Cardiac septum (tissue), 1 donor: ENCODE data around the gene TMA7. TPM values are rescaled to one million over a fixed set of nuclear protein-coding genes. Genes with fewer than 3 reads are reported as not detected.

Source experiments
- DNase-seq: peaks from one replicate; pipeline ENCODE4 v3.0.0-alpha.2; 2020; ENCODE audit warnings: low spot score
- intact Hi-C: fragments of 100-400 bp; cut with DNase I; formaldehyde crosslinking; loops from one replicate; pipeline ENCODE4 v1.14.0; 2022
- total RNA-seq: library from RNA; stranded (reverse); fragmentation: NEBNext Ultra II Directional; extraction: Animal tissue kit (Norgen Biotek cat#: 25700); gene quantifications from one replicate; pipeline ENCODE4 v1.2.1, GENCODE V29; 2021
- donor health status: DM: no; HTN: no; CAD: no.

TMA7 gene
- total RNA-seq, 1 donor from 2014 or later = 192 TPM

DNA sequence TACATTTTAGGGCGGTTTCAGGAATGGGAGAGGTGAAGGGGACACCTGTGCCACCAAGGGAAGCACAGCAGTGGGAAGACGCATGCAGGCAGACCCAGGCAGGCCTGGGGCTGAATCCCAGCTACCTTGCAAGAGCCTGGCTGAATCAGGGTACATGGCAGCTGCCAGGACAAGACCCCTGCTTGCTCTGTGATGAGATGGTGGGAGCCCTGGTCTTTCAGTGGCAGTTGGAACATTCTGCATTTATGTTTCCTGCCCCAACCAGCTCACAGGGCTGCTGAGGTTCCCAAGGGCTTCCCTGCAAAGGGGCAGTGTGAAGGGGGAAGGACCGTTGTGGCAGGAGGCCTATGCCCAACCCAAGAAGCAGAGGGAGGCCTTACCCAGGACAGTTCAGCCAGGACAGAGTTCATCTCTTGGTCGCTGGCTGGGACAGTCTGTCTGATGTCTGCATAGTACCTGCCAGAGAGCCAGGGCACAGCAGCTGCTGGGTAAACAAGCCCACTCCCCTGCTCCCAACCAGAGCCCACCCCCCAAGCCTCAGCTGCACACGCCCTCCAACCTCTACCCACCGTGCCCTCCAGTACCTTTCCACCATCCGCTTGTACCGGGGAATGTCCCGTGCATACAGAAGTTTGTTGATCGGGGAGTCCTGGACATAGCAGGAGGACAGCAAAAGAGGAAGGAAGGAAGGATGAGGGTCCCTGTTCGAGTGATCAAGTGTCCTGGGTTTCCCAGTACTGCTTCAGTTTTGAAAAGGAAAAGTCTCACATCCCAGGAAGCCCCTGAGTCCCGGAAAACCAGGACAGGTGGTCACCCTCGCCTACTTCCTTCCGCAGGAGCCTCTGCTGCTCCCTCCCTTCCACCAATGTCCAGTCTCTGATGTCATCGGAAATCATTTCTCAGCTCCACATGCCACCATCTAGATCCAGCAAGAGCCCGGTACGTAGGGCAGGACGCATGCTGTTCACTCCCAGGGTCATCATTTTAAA lies 33.3 kb upstream of the TMA7 start:
- intact Hi-C loops = no loop called here
- peak; percentile 66 for DNase-seq

DNA sequence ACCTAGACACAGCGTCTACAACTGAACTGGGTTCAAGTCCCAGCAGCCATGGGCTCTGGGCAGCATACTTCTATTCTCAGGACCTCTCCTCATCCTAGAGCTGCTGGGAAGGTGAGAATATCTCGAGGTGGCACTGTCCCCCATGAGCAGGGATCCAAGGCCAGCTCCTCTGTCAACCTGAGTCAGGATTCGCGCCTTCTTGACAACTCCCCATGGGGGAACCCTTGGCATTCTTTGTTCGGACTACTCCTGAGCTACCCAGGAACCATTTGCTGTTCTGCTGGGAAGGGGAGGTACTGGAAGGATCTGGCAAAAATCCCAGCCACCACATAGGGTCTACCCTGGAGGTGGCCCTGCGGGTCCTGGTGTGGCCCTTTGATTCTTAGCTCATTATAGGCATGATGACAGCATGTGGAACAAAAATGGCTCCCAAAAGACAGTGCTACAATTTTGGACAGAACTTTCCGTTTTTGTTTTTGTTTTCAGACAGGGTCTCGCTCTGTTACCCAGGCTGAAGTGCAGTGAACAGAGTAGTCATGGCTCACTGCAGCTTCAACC lies 32.4 kb upstream of the TMA7 start:
- intact Hi-C loops = no loop called here
- DNase-seq = no peak

DNA sequence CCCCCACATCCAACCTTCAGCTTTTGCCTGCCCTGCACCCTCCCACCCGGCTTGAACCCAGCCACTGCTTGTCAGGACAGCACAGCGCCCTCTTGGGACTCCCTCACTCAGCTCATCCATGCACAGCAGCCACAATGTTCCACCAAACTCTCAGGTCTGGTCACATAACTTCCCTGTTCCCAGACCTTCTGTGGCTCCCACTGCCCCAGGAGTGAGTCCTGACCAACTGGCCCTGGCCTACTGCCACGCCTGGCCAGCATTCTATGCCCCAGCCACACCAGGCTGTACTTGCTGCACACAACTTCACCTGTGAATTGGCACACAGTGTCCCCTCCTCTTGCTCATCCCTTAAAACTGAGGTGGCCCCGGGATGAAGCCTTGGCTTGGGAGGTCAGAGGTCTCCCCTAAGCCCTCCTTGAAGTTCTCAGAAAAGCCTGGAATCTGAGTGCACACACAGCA lies 31.2 kb upstream of the TMA7 start:
- peak; percentile 58 for DNase-seq
- intact Hi-C loops = no loop called here

DNA sequence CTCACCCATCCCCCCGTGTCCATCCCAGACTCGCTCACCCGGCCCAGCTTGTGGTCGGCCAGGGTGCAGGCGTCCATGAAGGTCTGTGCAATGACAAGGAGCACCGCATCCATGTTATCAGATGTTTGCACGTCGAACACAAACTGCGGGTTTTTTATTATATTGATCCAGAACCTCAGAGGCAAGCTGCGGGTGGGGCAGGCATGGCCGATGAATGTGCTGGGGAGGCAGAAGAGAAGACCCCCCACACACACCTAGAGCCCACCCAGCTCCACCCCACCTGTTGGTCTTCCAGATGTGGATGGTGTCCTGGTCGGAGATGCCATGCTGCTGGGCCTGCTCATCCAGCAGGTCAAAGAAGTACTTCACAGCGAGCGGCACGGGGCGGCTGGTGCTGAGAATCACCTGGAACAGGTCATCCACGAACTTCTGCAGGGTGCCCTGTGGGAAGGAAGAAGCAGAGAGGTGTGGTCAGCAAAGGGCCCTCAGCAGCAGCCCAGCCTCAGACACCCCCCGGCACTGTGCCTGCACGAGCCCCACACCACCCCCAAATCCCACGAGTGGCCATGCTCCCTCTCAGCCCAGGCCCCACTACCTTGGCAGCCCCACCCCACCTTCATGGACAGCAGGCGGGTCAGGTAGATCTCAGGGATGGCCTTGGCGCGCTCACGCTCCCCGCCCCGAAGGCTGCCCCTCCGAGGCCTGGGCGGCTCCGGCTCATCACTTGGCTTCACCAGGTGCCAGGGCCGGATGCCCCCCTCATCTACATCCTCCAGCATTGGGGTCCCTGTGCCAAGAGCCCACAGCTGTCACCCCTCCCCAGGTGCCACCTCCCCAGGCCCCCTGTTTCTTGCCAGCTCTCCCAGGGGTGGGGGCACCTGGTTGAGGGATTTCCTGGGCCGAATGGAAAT lies 30.5 kb upstream of the TMA7 start:
- DNase-seq = peak; percentile 59
- intact Hi-C loops = no loop called here

DNA sequence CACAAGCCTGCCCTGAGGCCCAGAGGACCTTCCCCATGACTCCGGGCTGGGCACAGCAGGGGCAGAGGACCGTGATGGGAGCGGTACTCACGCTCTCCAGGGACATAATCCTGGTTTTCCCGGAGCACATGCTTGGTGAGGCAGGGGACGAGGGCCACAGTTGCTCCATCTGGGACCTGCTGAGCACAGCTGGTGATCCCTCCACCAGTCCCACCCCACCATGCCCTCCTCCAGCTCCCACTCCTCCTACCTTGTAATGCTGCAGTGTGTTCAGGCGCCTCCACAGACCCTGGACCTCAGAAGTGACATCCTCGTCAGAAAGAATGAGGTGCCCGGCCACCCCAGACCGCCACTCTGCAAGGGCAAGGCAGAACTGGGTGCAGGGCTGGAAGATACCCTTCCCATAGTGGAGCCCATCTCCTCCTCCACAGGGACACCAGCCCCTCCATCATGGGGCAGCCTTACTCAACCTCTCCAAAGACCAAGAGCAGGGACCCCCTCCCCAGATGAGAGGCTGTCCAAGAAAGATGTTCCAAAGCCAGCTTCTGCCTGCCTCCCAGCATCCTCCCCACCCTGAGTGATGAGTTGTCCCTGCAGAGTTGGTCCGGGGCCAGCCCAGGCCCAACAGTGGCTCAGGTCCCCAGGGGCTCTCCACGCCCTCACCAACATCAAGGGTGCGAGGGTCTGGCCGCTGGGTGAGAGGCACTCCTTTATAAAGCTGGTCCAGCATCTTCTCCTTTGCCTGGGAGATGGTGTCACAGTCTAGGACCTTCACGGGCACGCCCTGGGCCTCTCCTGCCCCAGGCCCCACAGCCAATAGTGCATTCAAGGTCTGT lies 29.6 kb upstream of the TMA7 start:
- intact Hi-C loops = no loop called here
- DNase-seq = peak; percentile 62

DNA sequence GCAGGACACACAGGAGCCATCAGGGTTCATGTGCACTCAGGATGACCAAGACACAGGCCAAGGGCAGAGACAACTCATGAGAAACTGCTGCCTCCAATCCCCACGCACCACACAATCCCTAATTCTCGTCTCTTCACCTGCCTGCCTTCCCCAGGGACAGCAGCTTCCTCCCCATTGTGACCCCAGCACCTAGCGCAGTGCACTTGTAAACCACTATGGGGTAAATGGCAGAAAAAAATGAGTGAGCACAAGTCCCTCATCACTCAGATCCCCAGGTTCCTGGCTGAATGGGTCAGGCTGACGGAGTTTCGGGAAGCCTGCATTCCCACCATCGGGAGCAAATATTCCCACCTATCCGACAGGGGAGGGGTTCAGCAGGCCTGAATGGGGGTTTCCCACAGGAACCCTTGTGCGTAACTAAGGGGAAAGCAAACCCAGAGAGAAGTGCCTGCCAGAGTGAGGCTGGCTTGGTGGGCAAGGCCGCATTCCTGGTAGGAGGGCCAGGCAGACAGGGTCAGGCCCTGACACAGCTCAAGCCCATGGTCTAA lies 28.9 kb upstream of the TMA7 start:
- DNase-seq = peak; percentile 55
- intact Hi-C loops = no loop called here

DNA sequence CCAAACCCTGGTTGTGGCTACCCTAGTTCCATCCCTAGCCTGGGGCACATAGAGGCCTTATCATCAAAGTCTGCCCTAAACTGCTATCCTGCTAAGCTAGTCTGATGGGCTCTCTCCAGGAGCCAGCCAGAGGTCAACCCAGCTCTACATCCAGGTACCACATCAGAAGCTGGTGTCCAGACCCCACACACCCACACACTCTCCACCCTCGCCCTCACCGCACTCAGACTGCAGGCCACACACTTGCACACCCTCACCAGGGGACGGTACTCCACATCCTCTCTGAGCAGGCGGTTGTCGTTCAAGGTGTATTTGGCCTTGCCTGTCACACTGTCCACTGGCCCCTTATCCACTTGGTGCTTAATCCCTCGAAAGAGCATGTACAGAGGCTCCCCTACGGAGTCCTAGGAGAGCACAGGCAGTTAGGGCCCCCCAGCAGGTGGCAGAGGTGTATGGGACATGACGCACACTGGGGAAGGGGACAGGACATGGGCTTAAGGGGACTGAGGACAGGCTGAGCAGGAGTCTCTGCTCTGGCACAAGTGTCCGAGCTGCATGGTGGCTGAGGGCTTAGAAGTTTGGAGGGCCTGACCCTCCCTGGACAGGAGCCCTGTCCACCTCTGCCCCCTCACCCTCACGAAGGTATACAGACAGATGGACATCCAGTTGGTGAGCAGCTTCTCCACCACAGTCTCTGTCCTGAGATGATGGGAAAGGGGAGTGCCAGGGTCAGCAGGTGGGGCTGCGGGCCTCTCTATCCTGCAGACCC lies 28.3 kb upstream of the TMA7 start:
- intact Hi-C loops = no loop called here
- DNase-seq = peak; percentile 59

DNA sequence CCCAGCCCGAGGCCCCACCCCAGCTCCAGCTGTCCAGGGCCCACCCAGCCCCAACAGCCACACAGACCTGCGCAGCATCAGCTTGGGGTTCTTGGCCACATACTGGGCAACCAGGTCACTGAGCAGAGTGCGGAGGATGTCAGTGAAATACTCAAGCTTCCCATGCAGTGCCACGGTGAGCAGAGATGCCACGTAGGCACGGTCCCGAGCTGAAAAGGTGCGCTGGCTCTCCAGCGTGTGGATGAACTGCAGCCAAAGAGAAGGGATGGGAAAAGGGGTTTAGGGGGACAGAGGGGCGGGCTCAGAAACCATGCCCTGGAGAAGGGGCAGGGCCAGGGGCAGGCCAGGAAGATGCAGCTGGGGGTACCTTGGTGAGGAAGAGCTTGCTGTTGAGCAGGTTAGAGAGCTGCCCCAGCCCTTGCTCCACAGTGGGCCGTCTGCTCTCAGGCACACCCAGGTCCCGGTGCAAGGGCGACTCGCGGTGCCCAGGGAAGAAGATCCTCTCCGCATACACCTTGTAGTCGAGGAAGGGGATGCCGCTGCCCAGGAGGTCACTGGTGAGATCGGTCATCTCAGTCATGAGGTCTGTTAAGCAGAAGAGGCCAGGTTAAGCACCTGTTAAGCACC lies 27.6 kb upstream of the TMA7 start:
- intact Hi-C loops = no loop called here
- DNase-seq = peak; percentile 60

DNA sequence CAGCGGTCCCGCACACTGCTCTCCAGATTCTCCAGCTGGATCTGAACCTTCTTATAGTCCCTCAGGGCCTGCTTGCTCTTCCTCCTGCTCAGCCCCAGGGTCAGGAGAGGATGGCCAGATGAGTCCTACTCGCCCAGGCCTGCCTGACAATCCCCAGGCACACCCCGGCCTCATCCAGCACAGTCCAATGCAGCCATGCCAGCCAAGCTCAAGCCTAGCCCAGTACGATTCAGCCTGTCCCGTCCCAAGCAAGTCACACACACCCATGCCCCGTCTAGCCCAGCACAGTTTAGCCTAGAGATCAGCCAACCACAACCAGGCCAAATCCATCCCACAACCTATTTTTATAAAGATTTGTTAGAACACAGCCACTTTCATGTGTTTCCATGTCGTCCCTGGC lies 27.0 kb upstream of the TMA7 start:
- intact Hi-C loops = no loop called here
- DNase-seq = peak; percentile 60

DNA sequence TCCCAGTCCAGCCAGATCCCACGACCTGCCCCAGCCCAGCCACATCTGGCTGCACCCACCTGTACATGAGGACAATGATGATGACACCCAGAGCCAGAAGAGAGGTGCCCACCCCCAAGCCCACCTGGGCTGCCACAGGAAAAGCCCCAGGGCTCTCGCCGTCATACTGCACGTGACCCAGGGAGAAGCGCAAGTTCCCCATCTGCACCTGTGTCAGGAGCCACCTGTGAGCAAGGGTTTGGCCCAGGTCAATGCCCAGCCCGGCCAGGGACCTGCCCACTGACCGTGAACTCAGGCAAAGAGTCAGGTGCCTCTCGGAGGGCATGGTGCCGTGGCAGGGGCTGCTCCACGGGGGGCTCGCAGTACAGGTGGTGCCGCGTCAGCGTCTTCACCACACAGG lies 26.4 kb upstream of the TMA7 start:
- no peak for DNase-seq

DNA sequence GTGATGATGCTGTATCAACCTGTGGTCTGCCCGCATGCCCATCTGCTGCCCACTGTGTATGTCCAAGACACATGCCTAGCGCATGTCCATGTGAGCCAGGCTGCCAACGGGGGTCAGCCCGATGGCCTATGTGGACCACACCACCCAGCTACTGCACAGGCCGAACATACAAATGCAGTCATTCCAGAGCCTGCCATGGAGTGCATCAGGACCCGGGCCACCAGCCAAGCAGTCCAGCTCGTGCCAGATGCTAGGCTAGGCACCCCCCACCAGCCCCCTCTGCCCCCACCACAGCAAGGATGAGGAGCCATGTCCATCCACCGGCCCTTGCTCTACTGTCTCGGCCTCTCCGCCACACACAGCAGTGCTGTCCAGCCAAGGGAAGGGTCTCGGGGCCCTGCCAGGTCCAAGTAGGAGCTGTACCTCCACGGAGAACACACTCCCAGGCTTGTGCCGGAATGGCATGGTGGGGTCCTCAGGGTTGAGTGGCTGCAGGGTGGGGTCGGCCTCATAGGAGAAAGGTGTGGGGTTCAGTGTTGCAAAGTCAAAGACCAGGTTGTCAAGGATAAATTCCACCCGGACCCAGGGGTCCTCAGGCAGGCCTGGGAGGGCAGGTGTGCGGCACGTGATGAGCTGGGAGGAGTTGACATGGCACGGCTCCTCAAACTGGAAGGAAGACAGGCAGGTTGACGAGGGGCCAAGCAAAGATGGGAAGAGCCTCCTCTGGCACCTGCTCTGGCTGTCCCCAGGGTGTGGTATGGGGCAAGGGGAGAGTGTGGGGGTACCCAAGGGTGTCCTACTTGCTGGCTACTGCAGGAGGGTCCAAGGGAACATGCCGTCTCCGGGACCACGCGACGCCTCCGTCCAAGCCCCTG lies 25.4 kb upstream of the TMA7 start:
- DNase-seq = no peak
- intact Hi-C loops = no loop called here

More for the DNA sequence above, 26.4 kb upstream of the TMA7 start:
- intact Hi-C loops = no loop called here

DNA sequence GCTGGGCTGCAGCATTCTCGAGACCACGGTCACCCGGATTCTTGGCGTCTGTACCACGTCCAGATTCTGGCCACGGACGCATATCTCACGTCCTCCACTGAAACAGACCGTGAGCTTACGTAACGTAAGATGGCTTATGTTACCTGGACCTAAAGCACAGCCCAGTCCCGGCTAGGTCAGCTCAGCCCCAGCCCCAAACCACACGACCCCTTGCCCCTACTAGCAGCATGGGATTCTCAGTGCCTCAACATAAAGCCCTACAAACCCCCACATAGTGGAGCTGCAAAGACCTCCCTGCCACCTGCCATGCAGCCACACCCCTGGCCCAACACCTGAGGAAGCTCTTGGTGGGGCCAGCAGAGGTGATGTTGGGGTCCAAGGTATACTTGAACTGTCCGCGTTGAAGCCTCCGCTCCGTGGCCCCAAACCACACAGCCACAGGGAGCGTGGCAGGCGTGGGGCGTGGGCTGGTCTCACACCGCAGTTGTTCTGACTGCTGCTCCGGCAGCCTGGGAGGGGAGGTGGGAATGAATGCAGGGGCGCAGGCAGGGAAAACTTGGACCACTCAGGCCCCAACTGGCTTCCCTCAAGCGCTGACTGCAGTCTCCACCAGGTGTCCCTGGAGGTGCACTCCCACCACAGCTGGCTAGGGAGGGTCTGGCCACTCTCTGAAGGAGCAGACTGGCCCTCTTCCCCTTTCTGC lies 24.7 kb upstream of the TMA7 start:
- no peak for DNase-seq
- intact Hi-C loops = no loop called here

DNA sequence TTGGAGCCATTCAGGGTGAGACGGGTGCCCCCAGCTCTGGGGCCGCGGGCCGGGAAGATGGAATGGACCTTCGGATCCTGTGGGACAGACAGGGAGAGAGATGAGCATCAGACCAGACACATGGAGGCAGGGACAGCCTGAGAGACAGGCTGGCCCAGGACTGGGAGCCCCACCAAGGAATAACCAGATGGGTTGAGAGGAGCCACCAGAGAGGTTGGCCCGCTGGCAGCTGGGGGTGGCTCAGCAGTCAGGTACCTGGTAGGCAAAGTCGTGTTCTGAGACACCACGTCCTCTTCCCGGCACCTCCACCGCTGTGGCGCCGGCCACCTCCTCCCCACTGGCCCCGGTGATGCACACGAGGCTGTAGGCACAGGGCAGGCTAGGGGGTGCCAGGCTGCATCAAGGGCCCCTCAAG lies 24.0 kb upstream of the TMA7 start:
- intact Hi-C loops = no loop called here
- DNase-seq = no peak

DNA sequence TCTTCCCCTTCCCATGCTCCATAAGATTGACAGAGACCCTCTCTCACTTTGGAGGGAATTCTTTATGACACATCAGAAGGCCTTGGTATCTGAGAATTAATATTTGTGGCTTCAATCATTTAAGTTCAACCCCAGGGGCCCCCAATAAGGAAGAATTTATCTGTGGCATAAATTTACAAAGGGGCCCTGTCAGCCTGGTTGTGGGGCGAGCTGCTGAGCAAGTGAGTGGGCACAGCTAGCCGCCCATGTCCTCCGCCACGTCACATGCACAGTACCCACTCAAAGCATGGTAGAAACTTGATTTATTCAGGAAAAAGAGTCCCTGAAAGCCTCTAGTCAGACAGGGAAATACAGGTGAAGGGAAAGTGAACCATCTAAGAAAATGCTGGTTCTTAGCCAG lies 23.5 kb upstream of the TMA7 start:
- intact Hi-C loops = no loop called here
- DNase-seq = no peak

DNA sequence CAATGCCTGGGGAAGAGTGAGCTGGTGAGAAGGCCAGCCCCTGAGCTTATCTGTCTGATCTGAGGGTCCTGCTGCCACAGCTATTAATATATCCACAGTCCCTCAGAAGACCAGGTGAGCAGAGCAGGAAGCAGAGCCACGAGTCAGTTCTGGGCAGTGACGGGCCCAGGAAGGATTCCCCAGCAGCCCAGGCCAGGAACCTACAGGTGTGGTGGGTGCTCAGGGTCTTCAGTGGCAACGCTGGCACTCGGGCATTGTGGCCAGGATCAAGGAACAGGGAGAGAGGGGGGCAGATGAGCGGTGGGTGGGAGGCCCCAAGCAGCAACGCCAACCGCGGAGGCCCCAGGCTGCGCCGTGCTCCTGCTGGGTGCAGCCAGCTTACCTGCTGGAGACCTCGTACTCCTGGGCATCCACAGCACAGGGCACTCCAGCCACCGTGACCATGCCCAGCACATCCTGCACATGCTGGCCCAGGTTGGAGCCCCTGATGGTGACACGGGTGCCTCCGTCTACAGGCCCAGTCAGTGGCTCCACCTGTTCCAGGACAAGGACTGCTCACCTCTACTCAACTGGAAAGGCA lies 22.4 kb upstream of the TMA7 start:
- no peak for DNase-seq
- intact Hi-C loops = no loop called here

DNA sequence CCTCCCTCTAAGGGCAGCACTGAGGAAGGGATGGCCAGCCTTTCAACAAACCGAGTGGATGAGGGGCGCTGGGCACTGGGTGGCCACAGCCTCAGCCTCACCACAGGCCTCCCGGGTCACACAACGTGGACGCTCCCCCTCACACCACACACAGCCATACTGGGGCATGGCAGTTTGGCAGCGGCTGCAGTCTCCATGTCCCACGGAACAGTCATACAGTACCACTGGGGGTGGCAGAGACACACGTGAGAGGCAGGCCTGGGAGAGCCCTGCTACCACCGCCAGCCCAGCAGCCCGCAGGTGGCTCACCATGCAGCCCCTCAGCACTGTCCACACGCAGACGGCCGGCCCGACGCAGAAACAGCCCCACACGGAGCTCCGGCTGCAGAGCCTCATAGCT lies 21.9 kb upstream of the TMA7 start:
- DNase-seq = no peak
- intact Hi-C loops = no loop called here
